Measurements from ENCODE around the gene SPACA5B.
"Not testable (repeated sequence)": the region's sequence is repeated elsewhere in the genome, so short reads cannot be mapped to it uniquely, and the experiment has no call there.

DNA sequence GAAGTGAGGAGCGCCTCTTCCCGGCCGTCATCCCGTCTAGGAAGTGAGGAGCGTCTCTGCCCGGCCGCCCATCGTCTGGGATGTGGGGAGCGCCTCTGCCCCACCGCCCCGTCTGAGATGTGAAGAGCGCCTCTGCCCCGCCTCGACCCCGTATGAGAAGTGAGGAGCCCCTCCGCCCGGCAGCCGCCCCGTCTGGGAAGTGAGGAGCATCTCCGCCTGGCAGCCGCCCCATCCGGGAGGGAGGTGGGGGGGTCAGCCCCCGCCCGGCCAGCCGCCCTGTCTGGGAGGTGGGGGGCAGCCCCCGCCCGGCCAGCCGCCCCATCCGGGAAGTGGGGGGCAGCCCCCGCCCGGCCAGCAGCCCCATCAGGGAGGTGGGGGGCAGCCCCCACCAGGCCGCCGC lies 8.7 kb downstream of the SPACA5B start:
- TF ChIP-seq, protein P1, sequence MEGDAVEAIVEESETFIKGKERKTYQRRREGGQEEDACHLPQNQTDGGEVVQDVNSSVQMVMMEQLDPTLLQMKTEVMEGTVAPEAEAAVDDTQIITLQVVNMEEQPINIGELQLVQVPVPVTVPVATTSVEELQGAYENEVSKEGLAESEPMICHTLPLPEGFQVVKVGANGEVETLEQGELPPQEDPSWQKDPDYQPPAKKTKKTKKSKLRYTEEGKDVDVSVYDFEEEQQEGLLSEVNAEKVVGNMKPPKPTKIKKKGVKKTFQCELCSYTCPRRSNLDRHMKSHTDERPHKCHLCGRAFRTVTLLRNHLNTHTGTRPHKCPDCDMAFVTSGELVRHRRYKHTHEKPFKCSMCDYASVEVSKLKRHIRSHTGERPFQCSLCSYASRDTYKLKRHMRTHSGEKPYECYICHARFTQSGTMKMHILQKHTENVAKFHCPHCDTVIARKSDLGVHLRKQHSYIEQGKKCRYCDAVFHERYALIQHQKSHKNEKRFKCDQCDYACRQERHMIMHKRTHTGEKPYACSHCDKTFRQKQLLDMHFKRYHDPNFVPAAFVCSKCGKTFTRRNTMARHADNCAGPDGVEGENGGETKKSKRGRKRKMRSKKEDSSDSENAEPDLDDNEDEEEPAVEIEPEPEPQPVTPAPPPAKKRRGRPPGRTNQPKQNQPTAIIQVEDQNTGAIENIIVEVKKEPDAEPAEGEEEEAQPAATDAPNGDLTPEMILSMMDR (IDR thresholded peaks at IDR 0.05), result not testable (repeated sequence)
- not testable (repeated sequence) for TF ChIP-seq POLR2A (IDR thresholded peaks at IDR 0.05)
